A673 (cell line): ENCODE data around the gene DGKH. TPM values are rescaled to one million over a fixed set of nuclear protein-coding genes. Genes with fewer than 3 reads are reported as not detected.

Source experiments
- BruUV-seq: library from RNA; stranded (reverse); fragments of 400-500 nt; replicated peaks from 2 replicates; lab custom pipeline; 2021; lab: Mats Ljungman, UMichigan
- CTCF ChIA-PET: fragments of 300-600 bp; sonication (Branson Sonifier 250); formaldehyde crosslinking; loops from one replicate; lab custom pipeline; 2022; ENCODE audit warnings: antibody characterized with exemption; lab: Charles Lee
- POLR2A ChIA-PET: fragments of 300-600 bp; sonication (Branson Sonifier 250); formaldehyde crosslinking; loops from one replicate; lab custom pipeline; 2022; ENCODE audit warnings: antibody characterized with exemption; ENCODE audit not compliant: low non-redundant PET; lab: Charles Lee
- DNase-seq: peaks from one replicate; pipeline ENCODE4 v3.0.0-alpha.2; 2015; ENCODE audit warnings: low spot score
- H3K27ac ChIP-seq: fragments of 200-600 bp; sonication (generic); 2 replicates; pipeline ENCODE4 v1.5.1; 2016; ENCODE audit warnings: mixed run types, low read depth, mild to moderate bottlenecking, mixed read lengths, antibody characterized with exemption, low read length; ENCODE audit not compliant: poor library complexity, severe bottlenecking
- H3K27me3 ChIP-seq: fragments of 200-600 bp; sonication (generic); replicated peaks from 2 replicates; pipeline ENCODE4 v1.6.1; 2017; ENCODE audit warnings: mixed run types, low read depth, mild to moderate bottlenecking, mixed read lengths, antibody characterized with exemption, low read length; ENCODE audit not compliant: insufficient read depth, poor library complexity
- H3K36me3 ChIP-seq: fragments of 200-600 bp; sonication (generic); 2 replicates; pipeline ENCODE4 v1.6.1; 2016; ENCODE audit warnings: mixed run types, mild to moderate bottlenecking, mixed read lengths, antibody characterized with exemption, low read length; ENCODE audit not compliant: insufficient read depth, poor library complexity, severe bottlenecking
- H3K4me1 ChIP-seq: fragments of 200-600 bp; sonication (generic); 2 replicates; pipeline ENCODE4 v1.6.1; 2017; ENCODE audit warnings: mixed run types, mild to moderate bottlenecking, mixed read lengths, antibody characterized with exemption, low read length; ENCODE audit not compliant: insufficient read depth, poor library complexity, severe bottlenecking
- H3K4me3 ChIP-seq: fragments of 200-600 bp; sonication (generic); 2 replicates; pipeline ENCODE4 v1.5.1; 2016; ENCODE audit warnings: low read depth, mixed run types, mild to moderate bottlenecking, mixed read lengths, low read length; ENCODE audit not compliant: poor library complexity, severe bottlenecking
- H3K9me3 ChIP-seq: fragments of 200-600 bp; sonication (generic); 2 replicates; pipeline ENCODE4 v1.6.1; 2016; ENCODE audit warnings: mixed run types, low read depth, mild to moderate bottlenecking, mixed read lengths, antibody characterized with exemption, low read length; ENCODE audit not compliant: poor library complexity, severe bottlenecking
- CTCF ChIP-seq: fragments of 300-800, 200-600 bp; sonication (generic); conservative IDR thresholded peaks from 2 replicates; pipeline ENCODE4 v1.5.1; 2017; ENCODE audit warnings: low read depth, mild to moderate bottlenecking, antibody characterized with exemption, low read length, moderate library complexity, mixed read lengths
- EZH2 ChIP-seq: fragments of 200-600 bp; sonication (generic); IDR thresholded peaks from 2 replicates; pipeline ENCODE4 v1.6.1; 2017; ENCODE audit warnings: borderline replicate concordance, low read depth, mild to moderate bottlenecking, mixed read lengths, antibody characterized with exemption, low read length; ENCODE audit not compliant: poor library complexity, severe bottlenecking
- intact Hi-C: fragments of 100-400 bp; cut with micrococcal nuclease; formaldehyde crosslinking; loops from one replicate; pipeline ENCODE4 v1.10.0; 2022; ENCODE audit not compliant: unreplicated experiment
- total RNA-seq: library from RNA; stranded (reverse); gene quantifications from 2 replicates; pipeline ENCODE4 v1.2.3, GENCODE V29; 2021

Gene DGKH
- total RNA-seq, 1 experiment from 2014 or later: 13.8 TPM

- H3K36me3 ChIP-seq: no peaks in the 10 kb centered on the region
- no peak for DNase-seq
- CTCF ChIA-PET: no interaction called here
- H3K27ac ChIP-seq: no peak overlapping the region
- no peaks in the 10 kb centered on the region for H3K9me3 ChIP-seq
- POLR2A ChIA-PET: no interaction called here
- TF ChIP-seq EZH2 (no peak), CTCF (no peak)
- BruUV-seq: no TSS peak
- no peaks in the 10 kb centered on the region for H3K4me1 ChIP-seq
- intact Hi-C loops: loop anchor here (10.0 kb wide), 2 partner anchors 208 to 728 kb away; no protein-coding TSS in a partner anchor
- H3K4me3 ChIP-seq: no peak overlapping the region
- H3K27me3 ChIP-seq: no peaks in the 10 kb centered on the region
Measured at GRCh38 chr13:42112864-42113263, 64.4 kb downstream of the DGKH start.

GRCh38 chr13:42113478-42113877, 65.0 kb downstream of the DGKH start:
- Histone ChIP-seq H3K4me1 (no peaks in the 10 kb centered on the region), H3K27ac (no peak overlapping the region), H3K9me3 (no peaks in the 10 kb centered on the region), H3K4me3 (no peak overlapping the region), H3K27me3 (no peaks in the 10 kb centered on the region), H3K36me3 (no peaks in the 10 kb centered on the region)
- no peak for DNase-seq
- ChIA-PET POLR2A (no interaction called here), CTCF (no interaction called here)
- intact Hi-C loops: loop anchor here (10.0 kb wide), 2 partner anchors 209 to 729 kb away; no protein-coding TSS in a partner anchor
- no TSS peak for BruUV-seq
- TF ChIP-seq CTCF: no peak
- no peak for TF ChIP-seq EZH2

- BruUV-seq: no TSS peak
- Histone ChIP-seq H3K9me3 (no peaks in the 10 kb centered on the region), H3K36me3 (no peaks in the 10 kb centered on the region), H3K4me1 (no peaks in the 10 kb centered on the region), H3K27me3 (no peaks in the 10 kb centered on the region), H3K4me3 (no peak overlapping the region), H3K27ac (no peak overlapping the region)
- TF ChIP-seq EZH2: no peak
- no peak for TF ChIP-seq CTCF
- CTCF ChIA-PET: no interaction called here
- intact Hi-C loops: loop anchor here (10.0 kb wide), 2 partner anchors 209 to 729 kb away; no protein-coding TSS in a partner anchor
- POLR2A ChIA-PET: no interaction called here
- DNase-seq: no peak
Measured at GRCh38 chr13:42114278-42114677, 65.8 kb downstream of the DGKH start.
